HL-60 (cell line): ENCODE measurements around the gene PIMREG.

Source experiments
- SPI1 ChIP-seq: IDR thresholded peaks from 2 replicates; pipeline ENCODE4 v1.6.1; 2012; ENCODE audit warnings: low read depth, mild to moderate bottlenecking, borderline replicate concordance
- TF ChIP-seq, protein P1 (sequence below): IDR thresholded peaks from one replicate; pipeline ENCODE4 v1.5.1; 2011; ENCODE audit warnings: low read length, control low read depth, inconsistent platforms; ENCODE audit not compliant: insufficient read depth
- TF ChIP-seq, protein P2 (sequence below): IDR thresholded peaks from 2 replicates; pipeline ENCODE4 v1.6.1; 2012; ENCODE audit warnings: low read depth; ENCODE audit not compliant: insufficient replicate concordance

DNA sequence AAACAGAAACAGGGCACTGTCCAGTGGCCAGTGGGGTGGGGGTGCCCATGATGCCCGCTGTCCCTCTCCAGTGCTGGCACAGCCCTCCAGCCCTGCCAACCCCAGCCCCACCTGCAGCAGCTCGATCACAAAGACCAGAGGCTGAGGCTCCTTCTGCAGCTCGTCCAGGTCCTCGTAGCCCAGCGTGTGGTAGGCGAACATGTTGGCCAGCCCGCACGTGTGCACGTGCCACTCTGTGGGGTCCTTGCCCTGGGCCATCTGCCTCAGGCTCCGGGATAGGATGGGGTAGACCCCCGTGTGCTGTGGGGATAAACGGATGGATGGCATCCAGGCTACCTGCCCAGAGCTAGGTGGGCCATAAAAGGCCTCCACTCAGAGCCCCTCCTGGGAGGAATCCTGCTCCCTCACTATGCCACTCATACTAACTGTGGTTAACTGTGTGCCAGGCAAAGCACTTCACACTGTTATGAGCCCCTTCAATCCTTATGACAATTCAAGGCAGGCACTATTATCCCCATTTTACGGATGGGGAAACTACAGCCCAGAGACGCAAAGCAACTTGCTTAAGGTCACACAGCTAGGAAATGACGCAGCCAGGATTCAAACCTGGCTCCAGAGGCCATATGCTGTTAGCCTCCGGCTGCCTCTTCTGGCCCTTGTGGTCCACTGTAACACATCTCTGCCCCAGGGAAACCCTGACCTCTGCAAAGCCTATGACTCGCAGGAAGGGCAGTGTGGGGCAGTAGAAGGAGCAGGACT is 15.9 kb upstream of the PIMREG start:
- TF ChIP-seq, protein P1, sequence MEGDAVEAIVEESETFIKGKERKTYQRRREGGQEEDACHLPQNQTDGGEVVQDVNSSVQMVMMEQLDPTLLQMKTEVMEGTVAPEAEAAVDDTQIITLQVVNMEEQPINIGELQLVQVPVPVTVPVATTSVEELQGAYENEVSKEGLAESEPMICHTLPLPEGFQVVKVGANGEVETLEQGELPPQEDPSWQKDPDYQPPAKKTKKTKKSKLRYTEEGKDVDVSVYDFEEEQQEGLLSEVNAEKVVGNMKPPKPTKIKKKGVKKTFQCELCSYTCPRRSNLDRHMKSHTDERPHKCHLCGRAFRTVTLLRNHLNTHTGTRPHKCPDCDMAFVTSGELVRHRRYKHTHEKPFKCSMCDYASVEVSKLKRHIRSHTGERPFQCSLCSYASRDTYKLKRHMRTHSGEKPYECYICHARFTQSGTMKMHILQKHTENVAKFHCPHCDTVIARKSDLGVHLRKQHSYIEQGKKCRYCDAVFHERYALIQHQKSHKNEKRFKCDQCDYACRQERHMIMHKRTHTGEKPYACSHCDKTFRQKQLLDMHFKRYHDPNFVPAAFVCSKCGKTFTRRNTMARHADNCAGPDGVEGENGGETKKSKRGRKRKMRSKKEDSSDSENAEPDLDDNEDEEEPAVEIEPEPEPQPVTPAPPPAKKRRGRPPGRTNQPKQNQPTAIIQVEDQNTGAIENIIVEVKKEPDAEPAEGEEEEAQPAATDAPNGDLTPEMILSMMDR = no peak
- no peak for TF ChIP-seq SPI1
- TF ChIP-seq, protein P2, sequence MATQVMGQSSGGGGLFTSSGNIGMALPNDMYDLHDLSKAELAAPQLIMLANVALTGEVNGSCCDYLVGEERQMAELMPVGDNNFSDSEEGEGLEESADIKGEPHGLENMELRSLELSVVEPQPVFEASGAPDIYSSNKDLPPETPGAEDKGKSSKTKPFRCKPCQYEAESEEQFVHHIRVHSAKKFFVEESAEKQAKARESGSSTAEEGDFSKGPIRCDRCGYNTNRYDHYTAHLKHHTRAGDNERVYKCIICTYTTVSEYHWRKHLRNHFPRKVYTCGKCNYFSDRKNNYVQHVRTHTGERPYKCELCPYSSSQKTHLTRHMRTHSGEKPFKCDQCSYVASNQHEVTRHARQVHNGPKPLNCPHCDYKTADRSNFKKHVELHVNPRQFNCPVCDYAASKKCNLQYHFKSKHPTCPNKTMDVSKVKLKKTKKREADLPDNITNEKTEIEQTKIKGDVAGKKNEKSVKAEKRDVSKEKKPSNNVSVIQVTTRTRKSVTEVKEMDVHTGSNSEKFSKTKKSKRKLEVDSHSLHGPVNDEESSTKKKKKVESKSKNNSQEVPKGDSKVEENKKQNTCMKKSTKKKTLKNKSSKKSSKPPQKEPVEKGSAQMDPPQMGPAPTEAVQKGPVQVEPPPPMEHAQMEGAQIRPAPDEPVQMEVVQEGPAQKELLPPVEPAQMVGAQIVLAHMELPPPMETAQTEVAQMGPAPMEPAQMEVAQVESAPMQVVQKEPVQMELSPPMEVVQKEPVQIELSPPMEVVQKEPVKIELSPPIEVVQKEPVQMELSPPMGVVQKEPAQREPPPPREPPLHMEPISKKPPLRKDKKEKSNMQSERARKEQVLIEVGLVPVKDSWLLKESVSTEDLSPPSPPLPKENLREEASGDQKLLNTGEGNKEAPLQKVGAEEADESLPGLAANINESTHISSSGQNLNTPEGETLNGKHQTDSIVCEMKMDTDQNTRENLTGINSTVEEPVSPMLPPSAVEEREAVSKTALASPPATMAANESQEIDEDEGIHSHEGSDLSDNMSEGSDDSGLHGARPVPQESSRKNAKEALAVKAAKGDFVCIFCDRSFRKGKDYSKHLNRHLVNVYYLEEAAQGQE = no peak
